Urothelium cell line (cell line): Measurements from ENCODE around the gene PTBP3.

Source experiments
- DNase-seq: peaks from one replicate; pipeline ENCODE4 v3.0.0; 2011; ENCODE audit warnings: low spot score, mixed read lengths
- FAIRE-seq: peaks from 2 replicates; lab custom pipeline; 2011; peaks lifted over from hg19 to GRCh38; lab: Jason Lieb, UNC

The PTBP3 gene

GRCh38 chr9:112360047-112360804 lies 26.8 kb upstream of the PTBP3 start:
- DNase-seq (no peak), FAIRE-seq (no peak)

DNA sequence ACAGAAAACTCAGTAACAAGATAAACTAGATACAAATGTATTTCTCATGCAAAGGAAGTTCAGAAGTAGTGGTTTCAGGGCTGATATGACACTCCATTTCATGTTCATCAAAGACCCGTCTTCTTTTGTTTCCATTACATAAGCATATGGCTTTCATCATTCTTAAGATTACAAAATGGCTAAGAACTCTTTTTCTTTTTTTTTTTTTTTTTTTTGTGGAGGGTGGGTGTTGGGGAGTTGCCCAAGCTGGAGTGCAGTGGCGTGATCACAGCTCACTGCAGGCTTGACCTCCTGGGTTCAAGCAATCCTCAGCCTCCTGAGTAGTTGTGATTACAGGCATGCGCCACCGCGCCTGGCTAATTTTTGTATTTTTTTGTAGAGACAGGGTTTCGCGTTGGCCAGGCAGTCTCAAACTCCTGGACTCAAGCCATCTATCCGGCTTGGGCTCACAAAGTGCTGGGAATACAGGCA lies 22.0 kb upstream of the PTBP3 start:
- FAIRE-seq (no peak), DNase-seq (no peak)

DNA sequence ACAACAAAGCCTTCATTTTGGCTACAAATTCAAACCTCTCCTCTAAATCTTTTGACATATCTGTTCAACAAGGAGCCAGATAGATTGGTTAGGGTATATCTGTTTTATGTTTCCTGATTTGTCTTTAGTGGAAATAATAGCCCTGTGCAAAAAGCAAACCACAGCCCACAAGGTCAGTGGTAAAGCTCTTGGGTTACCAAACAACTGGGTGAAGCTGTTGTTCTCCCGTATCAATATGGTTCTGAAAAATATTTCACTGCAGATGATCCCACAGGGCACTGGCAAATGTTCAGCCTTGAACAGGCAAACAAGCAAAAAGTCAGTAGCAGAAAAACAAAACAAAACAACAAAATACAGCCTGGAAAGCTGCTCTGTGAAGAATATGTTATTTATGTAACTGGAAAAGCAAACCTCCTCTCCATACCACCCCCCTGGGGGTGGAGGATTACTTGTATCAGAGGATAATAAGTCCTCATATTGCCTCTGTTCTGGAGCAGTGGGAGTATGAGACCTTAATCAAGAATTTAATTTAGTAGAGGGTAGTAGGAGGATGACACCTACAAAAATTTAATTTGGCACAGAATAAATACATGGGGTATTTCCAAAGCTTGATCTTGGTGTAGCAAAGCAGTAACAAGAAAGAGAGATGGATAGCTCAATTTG lies 20.8 kb upstream of the PTBP3 start:
- no peak for FAIRE-seq

DNA sequence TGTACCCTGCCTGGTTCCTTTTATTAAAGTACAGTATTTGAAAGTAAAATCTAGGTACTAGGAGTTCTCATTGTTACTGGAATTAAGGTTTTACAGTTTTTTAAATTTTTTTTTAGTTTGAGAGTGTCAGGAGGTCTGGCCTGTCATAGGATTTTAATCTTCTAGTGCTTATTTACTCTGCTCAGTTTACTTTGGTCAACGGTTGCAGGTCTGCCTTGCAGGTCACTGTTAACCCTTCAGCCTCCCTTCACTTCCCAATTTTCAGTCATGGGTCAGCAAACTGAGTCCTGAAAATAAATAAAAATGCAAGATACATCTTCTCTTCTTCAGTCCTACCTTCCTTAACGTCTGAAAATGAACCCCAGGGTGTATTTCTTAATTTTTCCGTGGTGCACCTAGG lies 18.8 kb upstream of the PTBP3 start:
- DNase-seq (no peak), FAIRE-seq (no peak)

More for the DNA sequence above, 20.8 kb upstream of the PTBP3 start:
- no peak for DNase-seq

GRCh38 chr9:112351184-112351583 lies 17.8 kb upstream of the PTBP3 start:
- no peak for FAIRE-seq
- no peak for DNase-seq

DNA sequence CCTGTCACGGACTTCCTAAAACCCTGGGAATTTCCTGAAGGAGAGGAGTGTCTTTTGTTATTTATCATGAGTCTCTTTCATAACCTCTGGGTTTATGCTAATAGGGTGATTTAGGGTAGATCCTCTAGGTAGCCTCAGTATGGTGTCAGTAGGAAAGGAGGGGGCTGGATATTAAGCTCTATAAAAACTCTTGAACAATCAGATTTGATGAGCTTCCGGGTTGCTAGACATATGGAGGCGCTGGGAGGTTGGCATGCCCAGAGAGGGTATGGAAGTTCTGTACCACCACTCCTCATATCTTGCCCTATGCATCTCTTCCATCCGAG lies 15.6 kb upstream of the PTBP3 start:
- no peak for DNase-seq

GRCh38 chr9:112348257-112349007 lies 15.0 kb upstream of the PTBP3 start:
- no peak for DNase-seq
- FAIRE-seq, result no peak

More for the DNA sequence above, 15.6 kb upstream of the PTBP3 start:
- no peak for FAIRE-seq

DNA sequence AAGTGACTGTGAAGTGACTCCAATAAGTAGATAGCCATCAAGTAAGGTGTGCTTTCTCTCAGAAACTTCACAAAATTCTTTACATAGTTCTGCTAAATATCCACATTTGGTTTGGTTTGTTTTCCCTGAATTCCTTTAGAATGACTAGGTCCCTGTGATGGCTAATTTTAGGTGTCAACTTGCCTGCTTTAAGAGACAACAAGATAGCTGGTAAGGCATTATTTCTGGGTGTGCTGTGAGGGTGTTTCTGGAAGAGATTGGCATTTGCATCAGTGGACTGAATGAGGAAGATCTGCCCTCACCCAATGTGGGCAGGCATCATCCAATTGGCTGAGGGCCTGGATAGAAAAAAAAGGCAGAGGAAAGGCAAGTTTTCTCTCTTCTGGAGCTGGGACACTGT lies 8.3 kb upstream of the PTBP3 start:
- peak; percentile 31 for DNase-seq
- no peak for FAIRE-seq

DNA sequence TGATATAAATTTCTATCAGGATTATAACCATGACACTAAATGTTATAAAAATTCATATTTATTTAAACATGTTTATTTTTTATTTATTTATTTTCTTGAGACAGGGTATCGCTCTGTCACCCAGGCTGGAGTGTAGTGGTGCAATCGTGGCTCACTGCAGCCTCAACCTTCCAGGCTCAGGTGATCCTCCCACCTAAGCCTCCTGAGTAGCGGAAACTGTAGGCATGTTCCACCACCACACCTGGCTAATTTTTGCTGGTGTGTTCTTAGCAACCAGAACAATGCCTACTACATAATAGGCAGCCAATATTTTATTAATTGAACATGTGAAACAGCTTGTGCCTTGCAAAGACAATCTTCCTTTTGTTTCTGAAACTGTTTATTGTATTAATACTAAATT lies 6.5 kb upstream of the PTBP3 start:
- FAIRE-seq (no peak), DNase-seq (no peak)

GRCh38 chr9:112338561-112338960 lies 5.1 kb upstream of the PTBP3 start:
- DNase-seq (peak; percentile 23), FAIRE-seq (no peak)

DNA sequence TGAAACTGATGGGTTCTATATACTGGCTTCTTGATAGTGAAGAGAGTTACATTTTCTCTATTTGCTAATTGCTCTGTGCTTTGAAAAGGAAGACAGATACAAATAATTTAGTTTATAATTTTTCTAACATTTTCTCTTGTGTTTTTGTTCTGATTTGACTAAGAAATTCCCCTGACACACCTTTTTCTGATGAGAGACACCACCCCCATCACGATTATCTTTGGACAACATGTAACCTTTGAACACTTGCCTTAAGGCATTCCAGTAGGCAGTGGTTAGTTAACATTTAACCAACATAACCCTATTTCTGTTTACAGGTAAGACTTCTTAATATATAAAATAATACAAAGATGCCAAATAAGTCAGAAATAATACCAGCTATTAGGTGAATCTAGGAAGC lies 4.1 kb upstream of the PTBP3 start:
- no peak for FAIRE-seq
- no peak for DNase-seq

- no peak for FAIRE-seq
- DNase-seq, result no peak
Observed at GRCh38 chr9:112334432-112334841, 1.0 kb upstream of the PTBP3 start.

DNA sequence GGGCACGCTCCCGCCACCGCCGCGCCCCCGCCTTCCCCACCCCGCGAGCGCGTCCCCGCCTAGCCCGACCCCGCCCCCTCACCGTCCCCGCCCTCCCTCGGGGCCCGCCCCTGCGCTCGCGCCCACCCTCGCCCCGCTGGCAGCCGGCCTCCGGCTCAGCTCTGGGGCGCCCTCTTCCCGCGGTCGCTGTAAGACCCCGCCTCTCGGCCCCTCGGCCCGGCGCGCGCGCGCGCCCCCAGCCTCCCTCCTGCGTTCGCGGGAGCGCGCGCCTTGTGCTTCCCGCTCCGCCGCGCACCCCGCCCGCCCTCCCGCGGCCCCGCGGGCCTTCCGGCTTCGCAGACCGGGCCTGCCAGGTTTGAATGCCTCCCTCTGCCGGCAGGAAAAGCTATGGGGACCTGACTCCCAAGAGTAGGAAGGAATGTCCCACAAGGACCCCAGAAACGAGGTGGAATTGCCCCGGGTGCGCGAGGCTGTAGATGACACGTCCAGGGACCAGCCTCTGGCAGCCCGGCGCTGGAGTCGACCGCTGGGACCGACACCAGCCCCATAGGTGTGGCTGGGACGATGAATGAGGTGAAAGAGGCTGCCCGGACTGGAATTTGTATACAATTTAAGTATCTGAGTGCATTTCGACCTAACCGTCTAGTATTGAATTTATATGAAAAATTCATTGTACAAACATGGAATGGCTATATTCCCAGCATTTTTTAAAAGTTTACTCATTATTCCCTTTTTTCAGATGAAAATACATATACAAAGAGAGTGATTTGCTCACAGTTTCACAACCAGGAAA lies 416 bp upstream of the PTBP3 start:
- no peak for FAIRE-seq
- DNase-seq, result peak; percentile 97

GRCh38 chr9:112332674-112332976 lies 794 bp downstream of the PTBP3 start:
- DNase-seq (no peak), FAIRE-seq (no peak)

- no peak for DNase-seq
- FAIRE-seq, result no peak
Observed at GRCh38 chr9:112332214-112332613, 1.2 kb downstream of the PTBP3 start.

- DNase-seq (no peak), FAIRE-seq (no peak)
Observed at GRCh38 chr9:112331674-112331952, 1.8 kb downstream of the PTBP3 start.

DNA sequence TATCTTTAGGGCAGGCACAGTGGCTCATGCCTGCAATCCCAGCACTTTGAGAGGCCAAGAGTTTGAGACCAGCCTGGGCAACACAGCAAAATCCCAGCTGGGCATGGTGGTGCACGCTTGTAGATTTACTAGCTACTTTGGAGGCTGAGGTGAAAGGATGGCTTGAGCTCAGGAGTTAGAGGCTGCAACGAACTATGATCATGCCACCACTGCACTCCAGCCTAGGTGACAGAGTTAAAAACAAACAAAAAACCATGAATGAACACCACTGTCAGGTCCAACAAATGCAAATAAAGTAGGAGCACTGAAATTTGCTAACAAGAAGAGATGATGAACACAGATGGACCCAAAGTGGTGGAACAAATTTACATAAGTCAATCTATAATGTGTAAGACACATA lies 4.9 kb downstream of the PTBP3 start:
- FAIRE-seq, result no peak
- no peak for DNase-seq

DNA sequence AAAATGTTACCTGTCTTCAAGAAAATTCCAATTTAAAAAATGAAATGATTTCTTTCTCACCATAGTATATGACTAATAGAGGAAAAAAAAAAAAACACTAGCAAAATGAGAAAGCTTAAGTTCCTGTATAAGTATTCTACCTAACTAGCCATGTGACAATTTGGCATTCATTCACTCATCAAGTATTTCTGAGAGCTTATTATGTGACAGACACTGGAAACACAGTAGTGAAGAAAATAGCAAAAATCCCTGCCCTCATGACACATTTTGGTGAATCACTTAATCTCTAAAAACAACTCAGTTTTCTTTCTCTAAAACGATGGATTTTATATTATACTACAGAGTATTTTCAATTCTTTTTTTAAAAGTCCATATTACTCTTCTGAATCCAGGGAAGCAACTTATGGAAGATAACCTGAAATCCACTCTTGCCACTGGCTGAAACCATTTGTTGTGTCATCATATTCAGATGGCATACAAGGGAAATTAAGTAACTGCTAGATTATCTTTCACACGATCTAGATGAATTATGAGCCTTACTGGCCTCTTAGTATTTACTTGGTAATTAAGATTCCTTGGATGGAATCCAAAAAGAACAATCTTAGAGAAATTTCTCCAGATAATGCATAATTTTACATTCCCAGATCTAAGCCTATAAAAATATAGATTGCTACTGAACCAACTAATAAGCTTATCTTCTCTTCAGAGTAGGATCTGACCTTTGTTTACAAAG lies 5.5 kb downstream of the PTBP3 start:
- FAIRE-seq, result no peak
- DNase-seq, result no peak

- DNase-seq, result no peak
- no peak for FAIRE-seq
Observed at GRCh38 chr9:112326194-112326593, 7.2 kb downstream of the PTBP3 start.

DNA sequence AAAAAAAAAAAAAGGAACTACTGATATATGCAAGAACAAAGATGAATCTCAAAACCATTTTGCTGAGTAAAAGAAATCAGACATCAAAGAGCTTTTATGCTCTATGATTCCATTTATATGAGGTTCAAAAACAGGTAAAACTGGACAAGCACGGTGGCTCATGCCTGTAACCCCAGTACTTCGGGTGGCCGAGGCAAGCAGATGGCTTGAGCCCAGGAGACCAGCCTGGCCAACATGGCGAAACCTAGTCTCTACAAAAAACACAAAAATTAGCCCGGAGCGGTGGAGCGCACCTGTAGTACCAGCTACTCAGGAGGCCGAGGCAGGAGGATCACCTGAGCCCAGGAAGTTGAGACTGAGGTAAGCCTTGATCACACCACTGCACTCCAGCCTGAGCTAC lies 7.8 kb downstream of the PTBP3 start:
- DNase-seq (no peak), FAIRE-seq (no peak)

DNA sequence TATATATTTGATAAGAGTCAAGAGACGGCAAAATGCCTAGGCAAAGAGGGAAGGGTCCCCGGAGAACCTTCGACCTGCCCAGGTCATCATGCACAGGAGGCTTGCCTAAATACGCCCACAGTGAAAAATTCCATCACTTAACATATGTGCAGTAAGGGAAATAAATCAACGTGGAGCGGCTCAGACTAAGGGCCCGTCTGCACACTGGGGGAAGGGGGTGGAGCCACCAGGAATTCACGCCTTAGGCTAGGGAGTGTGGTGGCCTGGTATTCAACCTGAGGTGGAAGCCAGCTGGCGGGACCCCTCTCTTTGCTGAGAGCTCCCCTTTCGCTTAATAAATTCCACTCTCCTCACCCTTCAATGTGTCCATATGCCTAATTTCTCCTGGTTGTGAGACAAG lies 8.3 kb downstream of the PTBP3 start:
- no peak for FAIRE-seq
- no peak for DNase-seq
